ENCODE data around the gene MOB2.
"Not testable (repeated sequence)": the region's sequence is repeated elsewhere in the genome, so short reads cannot be mapped to it uniquely, and the experiment has no call there.

Gene MOB2

GRCh38 chr11:1439341-1439740, 47.2 kb downstream of the MOB2 start:
- H3K9ac ChIP-seq (ENCODE audit: insufficient read length), result no peak overlapping the region
- no peak for TF ChIP-seq POLR2AphosphoS5 (IDR thresholded peaks at IDR 0.05; ENCODE audit: borderline replicate concordance, low read depth, low read length)
- TF ChIP-seq FOXP2 (optimal IDR thresholded peaks at IDR 0.05; ENCODE audit: control extremely low read depth, extremely low read length, insufficient read depth), result no peak
- TF ChIP-seq EZH2 (IDR thresholded peaks at IDR 0.05), result no peak

DNA sequence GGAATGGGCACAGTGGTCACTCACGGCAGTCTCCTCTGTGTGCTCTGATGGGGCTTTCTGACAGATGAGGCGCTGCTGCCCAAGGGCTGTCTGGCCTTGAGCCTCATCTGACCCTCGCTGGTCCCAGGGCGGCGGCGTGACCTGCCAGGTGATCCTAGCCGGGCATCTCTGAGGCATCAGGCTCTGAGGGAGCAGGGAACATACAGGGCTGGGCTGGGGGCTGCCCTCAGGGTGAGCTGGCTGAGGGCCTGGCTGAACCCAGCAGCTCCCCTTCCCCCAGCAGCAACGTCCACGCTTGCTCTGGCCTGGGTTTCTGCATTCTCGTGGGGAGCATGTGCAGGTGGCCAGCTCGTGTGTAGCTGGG, 47.6 kb downstream of the MOB2 start:
- no peaks in the 10 kb centered on the region for H3K36me3 ChIP-seq (ENCODE audit: insufficient read depth, low read length)
- TF ChIP-seq EZH2 (IDR thresholded peaks at IDR 0.05) (no peak), FOXP2 (optimal IDR thresholded peaks at IDR 0.05; ENCODE audit: control extremely low read depth, extremely low read length, insufficient read depth) (no peak), POLR2AphosphoS5 (IDR thresholded peaks at IDR 0.05; ENCODE audit: borderline replicate concordance, low read depth, low read length) (no peak)
- H3K27ac ChIP-seq, result no peak overlapping the region
- DNase-seq (ENCODE audit: low read depth, low spot score), result no peak
- H3K9me3 ChIP-seq (ENCODE audit: low read depth, low read length), result no peaks in the 10 kb centered on the region
- no peak overlapping the region for H3K9ac ChIP-seq (ENCODE audit: insufficient read length)
- no peak overlapping the region for H3K4me3 ChIP-seq

More at GRCh38 chr11:1439341-1439740, 47.2 kb downstream of the MOB2 start:
- Histone ChIP-seq H3K9me3 (ENCODE audit: low read depth, low read length) (no peaks in the 10 kb centered on the region), H3K27ac (no peak overlapping the region), H3K4me3 (no peak overlapping the region), H3K36me3 (ENCODE audit: insufficient read depth, low read length) (no peaks in the 10 kb centered on the region)
- DNase-seq (ENCODE audit: low read depth, low spot score), result no peak

DNA sequence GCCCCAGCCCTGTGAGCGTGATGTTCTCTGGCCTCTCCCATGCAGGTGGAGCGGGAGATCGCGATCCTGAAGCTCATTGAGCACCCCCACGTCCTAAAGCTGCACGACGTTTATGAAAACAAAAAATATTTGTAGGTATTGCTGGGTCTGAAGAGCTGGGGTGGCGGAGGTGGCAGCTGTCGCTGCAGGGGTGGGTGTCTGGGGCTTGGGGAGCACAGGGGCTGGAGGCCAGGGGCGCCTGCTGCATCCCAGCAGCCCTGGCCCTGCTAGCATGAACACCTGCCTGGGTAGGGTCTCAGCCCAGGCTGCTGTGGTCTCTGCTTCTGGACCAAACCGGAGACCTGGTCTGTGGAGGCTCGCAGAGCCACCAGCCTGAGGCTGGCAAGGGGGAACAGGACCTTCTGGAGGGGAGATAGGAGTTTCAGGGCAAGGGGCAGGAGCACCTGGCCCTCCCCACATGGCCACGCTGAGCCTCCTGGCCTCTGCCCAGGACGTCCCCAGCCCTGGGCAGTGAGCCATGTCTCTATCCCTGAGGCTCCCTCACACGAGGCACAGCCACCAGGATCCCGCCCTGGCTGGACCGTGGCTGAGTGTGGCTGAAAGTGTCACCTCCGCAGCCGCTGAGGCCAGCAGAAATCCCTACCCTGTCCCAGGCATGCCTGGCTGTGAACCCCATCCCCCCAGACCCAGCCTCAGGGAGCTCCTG, 48.2 kb downstream of the MOB2 start:
- TF ChIP-seq EZH2 (IDR thresholded peaks at IDR 0.05) (no peak), POLR2AphosphoS5 (IDR thresholded peaks at IDR 0.05; ENCODE audit: borderline replicate concordance, low read depth, low read length) (no peak), FOXP2 (optimal IDR thresholded peaks at IDR 0.05; ENCODE audit: control extremely low read depth, extremely low read length, insufficient read depth) (no peak)
- no peak for DNase-seq (ENCODE audit: low read depth, low spot score)
- H3K36me3 ChIP-seq (ENCODE audit: insufficient read depth, low read length), result no peaks in the 10 kb centered on the region
- no peak overlapping the region for H3K4me3 ChIP-seq
- no peak overlapping the region for H3K9ac ChIP-seq (ENCODE audit: insufficient read length)
- no peak overlapping the region for H3K27ac ChIP-seq
- no peaks in the 10 kb centered on the region for H3K9me3 ChIP-seq (ENCODE audit: low read depth, low read length)

DNA sequence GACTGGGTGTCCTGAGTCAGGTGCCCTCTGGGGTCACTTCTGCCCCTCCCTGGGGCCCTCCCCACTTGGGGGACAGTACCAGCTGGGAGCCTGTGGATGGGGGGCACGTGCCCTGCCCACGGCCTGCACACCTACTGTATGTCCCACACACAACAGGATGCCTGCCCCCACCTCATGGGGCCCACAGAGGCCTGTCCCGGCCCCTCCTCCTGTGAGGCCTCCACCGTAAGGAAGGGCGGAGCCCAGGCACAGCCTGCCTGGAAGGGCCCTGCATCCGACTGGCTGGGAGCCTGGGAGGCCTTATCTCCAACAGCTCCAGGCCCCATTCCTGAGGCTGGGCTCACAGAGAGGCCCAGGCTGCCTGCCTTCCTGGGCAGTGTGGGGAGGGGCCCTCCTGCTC, 49.1 kb downstream of the MOB2 start:
- Histone ChIP-seq H3K27ac (no peak overlapping the region), H3K36me3 (ENCODE audit: insufficient read depth, low read length) (no peaks in the 10 kb centered on the region), H3K4me3 (no peak overlapping the region), H3K9me3 (ENCODE audit: low read depth, low read length) (no peaks in the 10 kb centered on the region), H3K9ac (ENCODE audit: insufficient read length) (no peak overlapping the region)
- TF ChIP-seq EZH2 (IDR thresholded peaks at IDR 0.05) (no peak), FOXP2 (optimal IDR thresholded peaks at IDR 0.05; ENCODE audit: control extremely low read depth, extremely low read length, insufficient read depth) (no peak), POLR2AphosphoS5 (IDR thresholded peaks at IDR 0.05; ENCODE audit: borderline replicate concordance, low read depth, low read length) (no peak)
- no peak for DNase-seq (ENCODE audit: low read depth, low spot score)

DNA sequence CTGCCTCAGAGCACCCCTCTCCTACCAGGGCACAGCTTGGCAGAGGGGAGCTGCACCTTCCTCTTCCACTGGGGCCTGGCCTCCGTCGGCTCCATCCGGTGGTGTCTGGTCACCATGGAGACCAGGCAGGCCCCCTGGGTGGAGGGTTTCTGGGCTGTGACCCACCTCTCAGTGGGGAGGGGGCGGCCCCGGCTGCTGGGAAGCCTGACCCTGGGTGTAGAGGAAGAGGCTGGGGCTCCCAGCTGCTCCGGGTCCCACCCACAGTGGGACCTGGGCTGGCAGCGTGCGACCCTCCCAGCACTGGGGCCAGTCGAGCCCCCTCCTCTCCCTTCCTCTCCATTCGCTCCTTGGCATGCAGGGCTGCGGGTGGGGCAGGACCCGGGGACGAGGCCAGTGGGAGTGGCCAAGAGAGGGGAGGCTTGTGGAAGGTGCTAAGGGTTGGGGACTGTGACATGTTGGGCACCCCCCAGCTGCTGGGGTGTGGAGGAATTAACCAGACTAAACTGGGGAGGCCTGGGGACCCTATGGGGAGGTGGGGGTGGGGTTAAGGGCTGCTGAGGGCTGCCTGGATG, 50.0 kb downstream of the MOB2 start:
- H3K4me3 ChIP-seq, result no peak overlapping the region
- no peak for DNase-seq (ENCODE audit: low read depth, low spot score)

GRCh38 chr11:1435820-1436467, 50.6 kb downstream of the MOB2 start:
- Histone ChIP-seq H3K9ac (ENCODE audit: insufficient read length) (no peak overlapping the region), H3K9me3 (ENCODE audit: low read depth, low read length) (no peaks in the 10 kb centered on the region), H3K36me3 (ENCODE audit: insufficient read depth, low read length) (no peaks in the 10 kb centered on the region), H3K4me3 (no peak overlapping the region), H3K27ac (no peak overlapping the region)
- TF ChIP-seq EZH2 (IDR thresholded peaks at IDR 0.05), result no peak
- TF ChIP-seq FOXP2 (optimal IDR thresholded peaks at IDR 0.05; ENCODE audit: control extremely low read depth, extremely low read length, insufficient read depth), result no peak
- TF ChIP-seq POLR2AphosphoS5 (IDR thresholded peaks at IDR 0.05; ENCODE audit: borderline replicate concordance, low read depth, low read length), result no peak
- DNase-seq (ENCODE audit: low read depth, low spot score), result no peak

More for the DNA sequence above, 50.0 kb downstream of the MOB2 start:
- no peak overlapping the region for H3K9ac ChIP-seq (ENCODE audit: insufficient read length)
- H3K9me3 ChIP-seq (ENCODE audit: low read depth, low read length), result no peaks in the 10 kb centered on the region
- TF ChIP-seq POLR2AphosphoS5 (IDR thresholded peaks at IDR 0.05; ENCODE audit: borderline replicate concordance, low read depth, low read length) (no peak), EZH2 (IDR thresholded peaks at IDR 0.05) (no peak), FOXP2 (optimal IDR thresholded peaks at IDR 0.05; ENCODE audit: control extremely low read depth, extremely low read length, insufficient read depth) (no peak)
- no peak overlapping the region for H3K27ac ChIP-seq
- H3K36me3 ChIP-seq (ENCODE audit: insufficient read depth, low read length), result no peaks in the 10 kb centered on the region

DNA sequence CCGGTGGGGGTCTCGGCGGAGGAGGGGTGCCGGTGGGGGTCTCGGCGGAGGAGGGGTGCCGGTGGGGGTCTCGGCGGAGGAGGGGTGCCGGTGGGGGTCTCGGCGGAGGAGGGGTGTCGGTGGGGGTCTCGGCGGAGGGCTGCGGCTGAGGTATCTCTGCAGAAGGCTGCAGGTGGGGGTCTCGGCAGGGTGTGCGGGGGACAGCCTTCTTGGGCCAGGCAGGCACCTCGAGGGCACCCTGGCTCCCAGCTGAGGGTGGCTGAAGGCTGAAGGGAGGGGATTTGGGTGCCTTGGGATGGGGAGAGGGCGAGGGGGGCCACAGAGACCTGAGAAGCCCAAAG, 51.1 kb downstream of the MOB2 start:
- not testable (repeated sequence) for DNase-seq (ENCODE audit: low read depth, low spot score); H3K9me3 ChIP-seq (ENCODE audit: low read depth, low read length); H3K36me3 ChIP-seq (ENCODE audit: insufficient read depth, low read length); H3K9ac ChIP-seq (ENCODE audit: insufficient read length); H3K4me3 ChIP-seq; H3K27ac ChIP-seq

GRCh38 chr11:1433977-1434640, 52.5 kb downstream of the MOB2 start:
- TF ChIP-seq EZH2 (IDR thresholded peaks at IDR 0.05) (no peak), FOXP2 (optimal IDR thresholded peaks at IDR 0.05; ENCODE audit: control extremely low read depth, extremely low read length, insufficient read depth) (no peak), POLR2AphosphoS5 (IDR thresholded peaks at IDR 0.05; ENCODE audit: borderline replicate concordance, low read depth, low read length) (no peak)

More at GRCh38 chr11:1433977-1434640, 52.5 kb downstream of the MOB2 start:
- no peaks in the 10 kb centered on the region for H3K36me3 ChIP-seq (ENCODE audit: insufficient read depth, low read length)
- no peak for DNase-seq (ENCODE audit: low read depth, low spot score)
- H3K9me3 ChIP-seq (ENCODE audit: low read depth, low read length), result no peaks in the 10 kb centered on the region
- no peak overlapping the region for H3K9ac ChIP-seq (ENCODE audit: insufficient read length)
- no peak overlapping the region for H3K4me3 ChIP-seq
- H3K27ac ChIP-seq, result no peak overlapping the region

Data from SK-N-MC (cell line).